GM12878 (cell line): ENCODE results near the gene TTC31. TPM values are rescaled to one million over a fixed set of nuclear protein-coding genes. Genes with fewer than 3 reads are reported as not detected.

Source experiments
- BCL3 ChIP-seq: IDR thresholded peaks from 2 replicates; pipeline ENCODE4 v1.6.1; 2011; ENCODE audit warnings: borderline replicate concordance, low read depth, mild to moderate bottlenecking, moderate library complexity, low read length; ENCODE audit not compliant: insufficient read depth, poor library complexity, severe bottlenecking
- CBX5 ChIP-seq: sonication (generic); IDR thresholded peaks from 2 replicates; pipeline ENCODE4 v1.6.1; 2016; ENCODE audit warnings: low read depth, moderate library complexity, mild to moderate bottlenecking, inconsistent platforms
- GABPA ChIP-seq: IDR thresholded peaks from 2 replicates; pipeline ENCODE4 v1.6.1; 2014; ENCODE audit warnings: antibody characterized with exemption, low read depth, mild to moderate bottlenecking, inconsistent platforms
- JUNB ChIP-seq: IDR thresholded peaks from 2 replicates; pipeline ENCODE4 v1.6.1; 2016; ENCODE audit warnings: antibody characterized with exemption, mild to moderate bottlenecking
- LARP7 ChIP-seq: fragments of 450-650 bp; IDR thresholded peaks from 2 replicates; pipeline ENCODE4 v1.6.1; 2017; ENCODE audit warnings: mild to moderate bottlenecking
- MEF2B ChIP-seq: fragments of 450-650 bp; IDR thresholded peaks from 2 replicates; pipeline ENCODE4 v1.6.1; 2018; ENCODE audit warnings: mild to moderate bottlenecking, moderate library complexity; ENCODE audit not compliant: partially characterized antibody, poor library complexity, severe bottlenecking
- NFIC ChIP-seq: IDR thresholded peaks from 2 replicates; pipeline ENCODE4 v1.6.1; 2012; ENCODE audit warnings: low read depth, mild to moderate bottlenecking, inconsistent platforms, low read length, moderate library complexity
- NKRF ChIP-seq: fragments of 450-650 bp; conservative IDR thresholded peaks from 2 replicates; pipeline ENCODE4 v1.6.1; 2017; ENCODE audit warnings: mild to moderate bottlenecking, moderate library complexity
- SIX5 ChIP-seq: IDR thresholded peaks from 2 replicates; pipeline ENCODE4 v1.6.1; 2011; ENCODE audit warnings: mild to moderate bottlenecking, low read depth, low read length, moderate library complexity; ENCODE audit not compliant: severe bottlenecking
- SRF ChIP-seq, 2 experiments: IDR thresholded peaks; 2 replicates each; pipeline ENCODE4 v1.6.1; 2011; ENCODE audit warnings: low read depth in 2 of 2, low read length in 2 of 2, mild to moderate bottlenecking in 1 of 2, moderate library complexity in 1 of 2
- TARDBP ChIP-seq: IDR thresholded peaks from 2 replicates; pipeline ENCODE4 v1.6.1; 2016; ENCODE audit warnings: borderline replicate concordance
- TBL1XR1 ChIP-seq: IDR thresholded peaks from 2 replicates; pipeline ENCODE4 v1.6.1; 2012; ENCODE audit warnings: low read depth, low read length, improper control_type of control experiment
- YBX1 ChIP-seq: fragments of 450-650 bp; IDR thresholded peaks from 2 replicates; pipeline ENCODE4 v1.6.1; 2016; ENCODE audit warnings: antibody characterized with exemption
- ZNF207 ChIP-seq: fragments of 450-650 bp; IDR thresholded peaks from 2 replicates; pipeline ENCODE4 v1.6.1; 2014; ENCODE audit warnings: antibody characterized with exemption, mild to moderate bottlenecking, borderline replicate concordance
- polyA plus RNA-seq, 11 experiments: library from polyadenylated mRNA; depleted of rRNA in 4 of 11; unstranded in 6 of 11; stranded (reverse) in 5 of 11; fragments of >200 nt; fragmentation: Nextera tagmentation in 4 of 11; fragmentation: Illumina TruSeq in 1 of 11; extraction: Ambion mirVana in 4 of 11; extraction: Trizol in 1 of 11; gene quantifications; 1 replicate in 1 of 11; 2 replicates in 10 of 11; pipeline versions ENCODE4 v1.2.1 to v1.2.3, GENCODE V29; 2011 to 2016; ENCODE audit warnings: inconsistent platforms in 2 of 11, missing spikeins in 2 of 11, low read depth in 1 of 11
- total RNA-seq, 4 experiments: library from RNA; depleted of rRNA in 3 of 4; stranded (reverse); fragments of >200 nt in 3 of 4; fragmentation: Illumina TruSeq in 1 of 4; extraction: Trizol in 1 of 4; gene quantifications; 2 replicates each; pipeline versions ENCODE4 v1.2.1 to v1.2.3, GENCODE V29; 2013 to 2021
- TF ChIP-seq, protein P1 (sequence below): fragments of 450-650 bp; formaldehyde crosslinking; IDR thresholded peaks from 2 replicates; pipeline ENCODE4 v1.5.0; 2022; ENCODE audit warnings: mild to moderate bottlenecking, missing genetic modification characterization
- TF ChIP-seq, protein P2 (sequence below): IDR thresholded peaks from 2 replicates; pipeline ENCODE4 v1.6.1; 2012; ENCODE audit warnings: low read depth, low read length, improper control_type of control experiment
- TF ChIP-seq, protein P3 (sequence below): IDR thresholded peaks from 2 replicates; pipeline ENCODE4 v1.6.1; 2012; ENCODE audit warnings: mild to moderate bottlenecking, low read depth, low read length

TTC31 gene
- total and polyA plus RNA-seq, 10 of the 15 experiments (the other 5 are each of a cell fraction or from before 2014, with no cell fraction given): 6.5 to 34.9 (median 25.9) TPM

GRCh38 chr2:74454654-74455511, 28.0 kb upstream of the TTC31 start, which contains the start of gene INO80B (continued):
- TF ChIP-seq, protein P1, sequence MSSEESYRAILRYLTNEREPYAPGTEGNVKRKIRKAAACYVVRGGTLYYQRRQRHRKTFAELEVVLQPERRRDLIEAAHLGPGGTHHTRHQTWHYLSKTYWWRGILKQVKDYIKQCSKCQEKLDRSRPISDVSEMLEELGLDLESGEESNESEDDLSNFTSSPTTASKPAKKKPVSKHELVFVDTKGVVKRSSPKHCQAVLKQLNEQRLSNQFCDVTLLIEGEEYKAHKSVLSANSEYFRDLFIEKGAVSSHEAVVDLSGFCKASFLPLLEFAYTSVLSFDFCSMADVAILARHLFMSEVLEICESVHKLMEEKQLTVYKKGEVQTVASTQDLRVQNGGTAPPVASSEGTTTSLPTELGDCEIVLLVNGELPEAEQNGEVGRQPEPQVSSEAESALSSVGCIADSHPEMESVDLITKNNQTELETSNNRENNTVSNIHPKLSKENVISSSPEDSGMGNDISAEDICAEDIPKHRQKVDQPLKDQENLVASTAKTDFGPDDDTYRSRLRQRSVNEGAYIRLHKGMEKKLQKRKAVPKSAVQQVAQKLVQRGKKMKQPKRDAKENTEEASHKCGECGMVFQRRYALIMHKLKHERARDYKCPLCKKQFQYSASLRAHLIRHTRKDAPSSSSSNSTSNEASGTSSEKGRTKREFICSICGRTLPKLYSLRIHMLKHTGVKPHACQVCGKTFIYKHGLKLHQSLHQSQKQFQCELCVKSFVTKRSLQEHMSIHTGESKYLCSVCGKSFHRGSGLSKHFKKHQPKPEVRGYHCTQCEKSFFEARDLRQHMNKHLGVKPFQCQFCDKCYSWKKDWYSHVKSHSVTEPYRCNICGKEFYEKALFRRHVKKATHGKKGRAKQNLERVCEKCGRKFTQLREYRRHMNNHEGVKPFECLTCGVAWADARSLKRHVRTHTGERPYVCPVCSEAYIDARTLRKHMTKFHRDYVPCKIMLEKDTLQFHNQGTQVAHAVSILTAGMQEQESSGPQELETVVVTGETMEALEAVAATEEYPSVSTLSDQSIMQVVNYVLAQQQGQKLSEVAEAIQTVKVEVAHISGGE: peak; percentile 94
- TF ChIP-seq LARP7 (no peak), YBX1 (no peak), NKRF (peak; percentile 95), CBX5 (peak; percentile 86; the same call in 1 of the 2 replicates), JUNB (peak; percentile 39), NFIC (no peak), TBL1XR1 (no peak), TARDBP (peak; percentile 91; the same call in 1 of the 2 replicates), GABPA (peak; percentile 100), ZNF207 (peak; percentile 100), MEF2B (peak; percentile 84), BCL3 (no peak), SRF (IDR thresholded peaks at IDR 0.05; ENCODE audit: low read depth in 2 of 2, low read length in 2 of 2) (peak in 1 of 2 experiments; percentile 68; a peak in 2 of 4 replicates), SIX5 (peak; percentile 95)
- TF ChIP-seq, protein P2, sequence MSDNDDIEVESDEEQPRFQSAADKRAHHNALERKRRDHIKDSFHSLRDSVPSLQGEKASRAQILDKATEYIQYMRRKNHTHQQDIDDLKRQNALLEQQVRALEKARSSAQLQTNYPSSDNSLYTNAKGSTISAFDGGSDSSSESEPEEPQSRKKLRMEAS: peak; percentile 77; the same call in 1 of the 2 replicates
- TF ChIP-seq, protein P3, sequence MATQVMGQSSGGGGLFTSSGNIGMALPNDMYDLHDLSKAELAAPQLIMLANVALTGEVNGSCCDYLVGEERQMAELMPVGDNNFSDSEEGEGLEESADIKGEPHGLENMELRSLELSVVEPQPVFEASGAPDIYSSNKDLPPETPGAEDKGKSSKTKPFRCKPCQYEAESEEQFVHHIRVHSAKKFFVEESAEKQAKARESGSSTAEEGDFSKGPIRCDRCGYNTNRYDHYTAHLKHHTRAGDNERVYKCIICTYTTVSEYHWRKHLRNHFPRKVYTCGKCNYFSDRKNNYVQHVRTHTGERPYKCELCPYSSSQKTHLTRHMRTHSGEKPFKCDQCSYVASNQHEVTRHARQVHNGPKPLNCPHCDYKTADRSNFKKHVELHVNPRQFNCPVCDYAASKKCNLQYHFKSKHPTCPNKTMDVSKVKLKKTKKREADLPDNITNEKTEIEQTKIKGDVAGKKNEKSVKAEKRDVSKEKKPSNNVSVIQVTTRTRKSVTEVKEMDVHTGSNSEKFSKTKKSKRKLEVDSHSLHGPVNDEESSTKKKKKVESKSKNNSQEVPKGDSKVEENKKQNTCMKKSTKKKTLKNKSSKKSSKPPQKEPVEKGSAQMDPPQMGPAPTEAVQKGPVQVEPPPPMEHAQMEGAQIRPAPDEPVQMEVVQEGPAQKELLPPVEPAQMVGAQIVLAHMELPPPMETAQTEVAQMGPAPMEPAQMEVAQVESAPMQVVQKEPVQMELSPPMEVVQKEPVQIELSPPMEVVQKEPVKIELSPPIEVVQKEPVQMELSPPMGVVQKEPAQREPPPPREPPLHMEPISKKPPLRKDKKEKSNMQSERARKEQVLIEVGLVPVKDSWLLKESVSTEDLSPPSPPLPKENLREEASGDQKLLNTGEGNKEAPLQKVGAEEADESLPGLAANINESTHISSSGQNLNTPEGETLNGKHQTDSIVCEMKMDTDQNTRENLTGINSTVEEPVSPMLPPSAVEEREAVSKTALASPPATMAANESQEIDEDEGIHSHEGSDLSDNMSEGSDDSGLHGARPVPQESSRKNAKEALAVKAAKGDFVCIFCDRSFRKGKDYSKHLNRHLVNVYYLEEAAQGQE: 0 out of 2 replicates have a peak, but pooled peaks have one; percentile 8
